Dedifferentiated amniotic fluid mesenchymal stem cell (primary cell): Measurements from ENCODE around the gene REV3L.
"Not testable (repeated sequence)": the region's sequence is repeated elsewhere in the genome, so short reads cannot be mapped to it uniquely, and the experiment has no call there.

Experiments
- DNase-seq: peaks from one replicate; pipeline ENCODE4 v3.0.0-alpha.2; 2016; ENCODE audit errors: extremely low spot score

REV3L gene

DNA sequence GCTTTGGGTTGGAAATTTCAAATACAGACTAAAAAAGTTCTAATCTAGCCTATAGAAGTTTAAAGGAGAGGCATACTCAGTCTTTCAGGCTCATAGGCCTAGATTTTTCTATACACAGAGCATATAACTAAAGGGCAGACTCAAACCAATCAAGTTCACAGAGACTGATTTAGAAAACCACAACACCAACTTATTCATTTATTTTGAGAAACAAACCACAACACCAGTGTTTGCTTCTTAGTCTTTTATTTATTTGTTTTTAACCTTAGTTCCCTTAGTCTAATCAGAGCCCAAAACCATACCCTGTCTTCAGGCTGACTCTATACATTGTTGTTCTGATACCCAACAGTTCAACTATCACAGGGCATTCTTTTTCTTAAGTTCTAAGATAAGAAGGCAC, 103.7 kb downstream of the REV3L start:
- DNase-seq, result no peak

DNA sequence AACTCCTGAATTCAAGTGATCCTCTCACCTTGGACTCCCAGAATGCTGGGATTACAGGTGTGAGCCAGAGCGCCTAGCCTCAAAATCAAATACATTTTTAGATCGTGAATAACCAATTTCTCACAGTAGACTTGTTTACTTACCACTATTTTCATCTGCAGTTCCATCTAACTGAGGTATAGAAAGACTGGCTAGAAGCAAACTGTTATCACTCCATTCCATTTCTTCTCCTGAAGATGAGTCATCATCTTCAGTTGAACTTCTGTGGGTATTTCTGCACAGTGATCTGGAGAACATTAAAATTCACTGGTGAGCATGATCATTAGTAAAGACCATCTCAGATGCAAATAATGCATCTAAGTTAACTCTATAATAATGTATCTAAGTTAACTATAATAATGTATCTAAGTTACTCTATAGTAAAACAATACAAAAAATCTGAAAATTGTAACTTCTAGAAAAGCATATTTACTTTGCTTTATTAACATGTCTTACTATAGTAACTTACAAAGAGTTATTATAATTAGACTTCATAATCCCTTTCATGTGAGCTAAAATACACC, 105.4 kb downstream of the REV3L start:
- DNase-seq, result no peak

GRCh38 chr6:111367393-111368088, 115.5 kb downstream of the REV3L start:
- DNase-seq, result no peak

DNA sequence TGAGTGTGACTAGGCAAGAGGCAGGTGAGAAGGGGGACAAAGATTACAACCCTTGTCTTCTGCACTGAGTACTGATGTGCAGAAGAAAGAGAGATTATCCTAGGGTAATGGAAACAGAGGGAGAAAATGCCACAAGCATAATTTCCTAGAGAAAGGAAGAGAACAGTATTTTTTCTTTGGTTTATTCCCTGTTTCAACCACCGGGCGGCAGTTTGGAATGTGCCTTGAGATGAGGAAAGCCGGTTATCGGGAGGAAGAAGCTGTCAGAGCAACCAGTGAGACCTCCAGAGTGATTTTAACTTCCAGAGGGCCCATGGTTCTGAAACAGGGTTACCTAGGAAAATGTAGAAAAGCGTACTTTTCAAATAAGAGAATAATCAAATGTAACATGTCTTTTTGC, 121.4 kb downstream of the REV3L start:
- DNase-seq, result peak; percentile 51

DNA sequence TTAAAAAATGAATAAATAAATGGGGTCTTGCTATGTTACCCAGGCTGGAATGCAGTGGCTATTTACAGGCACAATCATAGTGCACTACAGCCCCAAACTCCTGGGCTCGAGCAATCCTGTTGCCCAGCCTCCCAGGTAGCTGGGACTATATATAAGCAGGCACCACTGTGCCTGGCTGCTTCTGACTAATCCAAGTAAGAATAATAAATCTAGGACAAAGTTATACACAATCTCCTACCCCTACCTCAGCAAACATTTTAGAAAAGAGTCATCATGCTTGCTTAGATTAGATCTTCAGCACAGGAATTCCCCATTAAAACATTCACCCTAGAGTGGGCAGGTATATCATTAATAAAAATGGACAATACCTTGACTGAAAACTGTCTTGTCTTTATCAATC, 124.6 kb downstream of the REV3L start:
- DNase-seq, result no peak

DNA sequence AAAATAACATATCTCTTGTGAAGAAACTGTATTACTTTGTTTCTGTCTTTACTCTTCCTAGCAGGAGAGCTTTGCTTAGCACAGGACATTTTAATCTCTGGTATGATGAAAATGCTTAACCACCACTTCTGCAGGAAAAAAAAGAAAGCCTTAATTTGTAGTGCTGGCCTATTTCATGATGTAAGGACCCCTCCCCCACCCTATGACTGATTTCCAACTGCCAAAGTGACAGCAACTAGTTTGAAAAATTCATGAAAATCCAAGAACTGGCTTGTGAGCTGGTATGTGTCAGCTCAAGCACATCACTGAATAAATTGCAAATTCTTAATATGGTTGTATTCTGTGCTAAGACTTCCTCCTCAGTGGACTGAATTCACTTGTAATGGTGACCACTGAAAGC, 125.3 kb downstream of the REV3L start:
- no peak for DNase-seq

- no peak for DNase-seq
These were observed 126.5 kb downstream of the REV3L start for GRCh38 chr6:111356551-111356950.

DNA sequence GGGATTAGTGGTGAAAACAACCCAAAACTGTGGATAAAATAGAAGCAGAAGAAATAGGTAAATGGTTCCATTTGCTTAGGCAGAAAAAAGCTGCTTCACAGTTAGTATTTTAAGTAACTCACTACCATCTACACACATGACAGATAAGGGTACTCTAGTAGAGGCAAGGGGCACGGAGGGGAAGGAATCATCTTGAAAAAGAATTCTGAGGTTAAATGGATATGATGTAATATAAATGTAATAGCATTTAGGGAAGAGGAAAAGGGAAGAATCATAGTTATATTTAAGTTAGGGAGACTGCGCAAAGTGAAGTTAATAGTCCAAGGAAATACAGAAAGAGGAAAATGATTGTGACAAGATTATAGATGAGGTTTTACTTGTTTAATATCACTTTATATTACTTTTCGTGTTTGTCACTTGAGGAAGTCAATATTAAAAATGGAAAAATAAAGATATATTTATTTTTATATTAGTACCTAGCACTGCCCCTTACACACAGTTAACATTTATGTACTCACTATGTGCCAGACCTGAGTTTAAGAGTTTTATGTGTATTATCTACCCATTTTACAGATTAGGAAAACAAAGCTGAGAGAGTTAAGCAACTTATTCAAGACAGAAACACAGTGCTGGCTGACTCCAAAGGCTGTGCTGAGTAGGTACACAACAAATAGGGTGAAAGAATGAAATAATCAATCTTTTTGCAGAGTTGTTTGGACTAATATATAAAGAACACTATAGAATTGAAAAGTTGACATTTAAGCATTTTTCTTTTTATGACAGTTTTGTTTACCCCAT, 128.1 kb downstream of the REV3L start:
- no peak for DNase-seq

DNA sequence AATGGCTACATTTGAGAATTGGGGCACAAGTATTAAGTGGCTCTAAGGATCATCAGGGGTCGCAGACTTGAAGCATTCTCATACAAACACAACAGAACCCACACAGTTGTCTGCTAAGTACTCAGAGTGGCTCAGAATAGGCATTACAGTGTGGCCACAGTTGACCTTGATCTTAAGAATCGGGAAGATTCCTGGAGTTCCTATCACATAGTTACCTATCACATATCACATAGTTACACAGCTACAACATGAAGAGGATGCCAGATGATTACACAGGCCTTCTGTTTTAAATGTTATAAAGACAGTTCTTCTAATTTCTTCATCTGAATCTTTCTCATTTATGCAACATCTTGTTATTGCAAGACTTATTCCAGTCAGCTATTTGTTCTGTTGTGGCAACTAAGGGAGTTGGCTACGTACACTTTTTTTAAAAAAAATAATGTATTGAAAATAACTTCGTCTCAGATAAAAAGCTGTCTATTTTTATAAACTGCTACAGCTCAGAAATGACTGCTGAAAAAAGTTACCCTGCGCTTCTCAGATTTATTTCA, 129.0 kb downstream of the REV3L start:
- DNase-seq, result no peak

DNA sequence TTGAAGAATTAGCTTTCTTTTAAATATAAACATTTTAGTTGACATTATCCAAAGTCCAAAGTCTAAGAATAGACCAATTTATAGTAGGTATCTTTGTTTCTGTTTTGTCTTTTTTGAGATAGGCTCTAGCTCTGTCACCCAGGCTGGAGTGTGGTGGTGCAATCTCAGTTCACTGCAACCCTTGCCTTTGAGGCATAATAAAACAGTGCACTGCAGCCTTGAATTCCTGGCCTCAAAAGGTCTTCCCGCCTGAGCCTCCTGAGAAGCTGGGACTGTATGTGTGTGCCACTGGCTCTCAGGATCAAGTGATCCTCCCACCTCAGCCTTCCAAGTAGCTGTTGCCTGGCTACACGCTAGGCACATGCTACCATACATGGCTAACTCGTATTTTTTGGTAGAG, 135.4 kb downstream of the REV3L start:
- no peak for DNase-seq

DNA sequence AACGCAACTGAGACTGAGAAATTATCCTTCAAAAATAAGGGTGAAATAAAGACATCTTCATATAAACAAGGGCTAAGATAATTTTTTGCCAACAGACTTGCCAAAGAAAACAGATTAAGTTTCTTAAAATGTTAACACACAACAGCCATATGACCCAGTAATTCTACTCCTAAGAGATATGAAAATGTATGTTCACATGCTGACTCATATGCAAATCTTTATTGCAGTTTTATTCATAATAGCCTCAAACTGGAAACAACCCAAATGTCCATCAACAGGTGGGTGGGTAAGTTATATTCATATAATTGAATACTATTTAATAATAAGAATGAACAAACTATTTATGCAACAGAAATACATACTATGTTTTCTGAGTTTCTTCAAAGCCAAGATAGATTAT, 140.1 kb downstream of the REV3L start:
- no peak for DNase-seq

DNA sequence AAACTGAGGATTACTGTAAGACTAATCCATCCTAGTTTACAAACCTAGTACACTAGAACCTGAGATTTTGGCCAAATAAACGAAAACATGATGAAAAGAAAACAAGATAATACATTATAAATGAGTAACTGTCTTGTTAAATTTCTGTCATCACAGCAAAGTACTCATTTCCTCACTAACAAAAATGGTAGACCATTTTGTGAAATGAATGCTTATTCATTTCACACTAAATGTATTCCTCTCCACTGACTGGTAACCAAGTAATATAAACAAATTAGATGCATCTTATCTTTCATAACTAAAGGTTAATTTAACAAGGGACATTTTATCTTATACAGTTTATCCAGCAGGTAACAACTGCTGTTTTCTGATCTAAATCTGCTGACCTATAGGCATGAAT, 143.7 kb downstream of the REV3L start:
- DNase-seq, result no peak

DNA sequence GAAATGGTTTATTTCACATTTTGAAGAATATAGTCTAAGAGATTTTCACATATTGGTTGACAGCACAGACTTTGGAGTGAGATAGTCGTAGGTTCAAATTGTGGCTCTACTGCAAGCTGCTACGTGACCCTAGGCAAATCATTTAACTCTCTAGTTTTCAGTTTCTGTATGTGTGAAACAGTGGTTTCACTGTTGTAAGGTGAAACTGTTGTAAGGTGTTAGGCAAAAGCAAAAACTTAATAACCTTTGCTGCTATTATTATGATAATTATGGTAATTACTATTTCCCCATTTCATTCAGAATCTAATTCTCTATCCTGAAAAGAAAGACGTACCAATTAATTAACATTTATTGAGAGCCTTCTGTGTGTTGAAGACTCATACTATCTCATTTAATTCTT, 144.2 kb downstream of the REV3L start:
- no peak for DNase-seq

DNA sequence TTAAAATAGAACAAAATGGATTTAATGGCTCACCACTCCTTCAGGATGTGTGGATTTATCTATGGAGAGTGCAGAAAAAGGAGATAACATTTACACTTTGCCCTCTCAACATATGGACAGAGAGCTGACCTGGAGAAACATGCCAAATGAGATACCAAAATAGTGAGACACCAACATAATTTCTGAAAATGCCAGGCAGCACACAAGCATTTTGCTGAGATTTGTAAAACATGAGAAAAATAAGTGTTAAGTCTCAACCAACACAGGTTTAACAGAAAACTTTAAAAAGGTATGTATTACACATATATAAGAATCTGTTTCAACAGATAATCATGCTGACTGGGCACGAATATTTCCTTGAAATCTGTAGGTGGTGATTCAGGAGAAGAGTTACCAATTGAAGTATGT, 145.2 kb downstream of the REV3L start:
- no peak for DNase-seq

GRCh38 chr6:111329882-111330633, 153.0 kb downstream of the REV3L start:
- DNase-seq, result no peak

- no peak for DNase-seq
These were observed 156.5 kb downstream of the REV3L start for GRCh38 chr6:111326563-111326962.

DNA sequence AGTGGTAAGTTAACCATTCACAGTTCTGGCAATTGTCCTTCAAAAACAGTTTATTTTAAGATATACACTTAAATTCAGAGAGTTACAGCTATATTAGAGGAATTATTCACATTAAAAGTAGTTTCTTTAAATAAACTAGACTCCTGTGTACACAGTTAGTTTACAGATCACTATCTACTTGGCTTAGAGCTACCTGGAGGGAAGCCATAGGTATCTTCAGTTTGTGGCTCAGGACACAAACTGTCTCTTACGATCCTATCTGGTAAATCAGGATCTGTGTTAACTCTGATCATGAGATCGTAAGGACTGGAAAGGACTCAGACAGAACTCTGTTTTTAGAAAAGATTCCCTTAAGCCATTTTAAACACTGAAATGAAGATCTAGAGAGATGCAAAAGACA, 160.9 kb downstream of the REV3L start:
- DNase-seq, result no peak

- not testable (repeated sequence) for DNase-seq
These were observed 175.1 kb downstream of the REV3L start for GRCh38 chr6:111307950-111308349.

DNA sequence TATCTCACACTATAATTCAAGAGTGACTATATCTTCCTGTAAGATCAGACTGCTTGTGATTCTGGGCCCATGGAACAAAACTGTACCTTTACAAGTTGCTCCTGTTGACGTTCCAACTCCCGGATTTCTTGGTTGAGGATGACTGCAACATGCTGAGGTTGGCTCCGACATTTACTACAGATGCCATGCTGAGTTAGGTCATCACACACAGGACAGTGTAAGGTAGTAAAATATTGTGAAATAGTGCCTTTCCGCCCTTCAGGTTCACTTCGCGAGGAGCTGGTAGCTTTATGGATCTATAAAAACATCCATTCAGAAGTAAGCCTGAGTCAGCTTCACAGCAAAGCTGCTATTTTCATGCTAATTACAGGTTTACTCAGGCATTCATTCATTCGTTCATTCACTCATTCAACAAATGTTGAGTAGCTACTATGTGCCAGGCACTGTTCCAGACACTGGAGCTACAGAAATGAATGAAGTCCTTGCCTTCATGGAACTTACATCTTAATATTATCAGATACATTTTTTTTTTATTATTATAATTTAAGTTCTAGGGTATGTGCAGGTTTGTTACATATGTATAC, 175.7 kb downstream of the REV3L start:
- no peak for DNase-seq

DNA sequence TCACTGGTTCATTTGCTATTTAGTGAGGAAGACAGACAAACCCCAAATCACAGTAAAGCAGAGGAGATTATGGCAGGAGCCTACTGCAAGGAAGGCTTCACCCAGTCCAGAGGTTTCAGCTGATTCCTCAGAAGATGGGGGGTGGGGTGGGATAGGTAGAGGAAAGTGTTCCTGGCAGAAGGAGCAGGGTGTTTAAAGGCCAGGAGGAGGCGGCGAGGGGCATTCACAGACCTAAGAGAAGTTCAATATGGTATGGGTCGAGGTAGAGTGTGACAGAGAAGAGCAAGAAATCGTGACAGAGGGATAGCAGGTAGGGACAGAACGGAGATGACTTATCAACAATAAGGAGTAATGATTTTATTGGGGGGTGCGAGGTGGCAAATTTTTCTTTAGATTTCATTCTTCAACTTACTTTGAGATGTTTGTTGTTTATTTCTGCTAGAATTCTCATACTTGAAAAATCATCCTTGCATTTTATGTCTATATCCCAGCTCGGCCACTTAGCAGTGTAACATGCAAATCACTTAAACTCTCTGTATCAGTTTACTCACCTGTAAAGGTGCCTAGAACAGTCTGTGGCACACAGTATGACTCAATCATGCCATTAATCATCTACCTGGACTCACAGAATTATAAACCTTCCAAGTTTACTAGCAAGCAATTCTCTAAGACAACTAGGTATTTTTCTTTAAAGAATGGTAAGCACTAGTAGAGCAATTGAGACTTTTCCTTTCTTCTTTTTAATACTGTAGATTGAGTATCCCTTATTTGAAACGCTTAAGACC, 176.7 kb downstream of the REV3L start:
- DNase-seq, result no peak

DNA sequence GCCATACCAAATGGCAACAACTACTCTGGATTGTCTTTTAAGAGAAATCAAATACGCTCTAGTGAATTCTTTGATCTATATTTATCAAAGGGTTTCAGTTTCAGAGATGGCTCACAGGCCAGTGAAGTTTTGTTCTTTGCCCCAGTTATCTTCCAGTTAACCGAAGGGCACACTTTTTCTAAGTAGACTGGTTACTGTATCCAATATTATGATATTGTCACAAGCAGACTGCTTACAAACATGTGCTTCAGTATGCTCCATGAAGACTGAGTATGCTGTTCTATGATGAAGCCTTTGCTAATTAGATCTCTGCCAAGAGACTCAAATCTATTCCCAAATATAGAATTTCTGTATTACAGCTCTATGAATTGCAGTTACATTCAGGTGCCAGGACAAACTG, 181.1 kb downstream of the REV3L start:
- DNase-seq, result no peak
